Neural cell (in vitro differentiated cells): ENCODE results near the gene TIE1. TPM values are rescaled to one million over a fixed set of nuclear protein-coding genes. Genes with fewer than 3 reads are reported as not detected.

Experiments used
- H2AFZ ChIP-seq: fragments of 200-600, 300-800 bp; sonication (generic), shearing (Covaris generic); 2 replicates; pipeline ENCODE4 v1.6.0; 2014; ENCODE audit warnings: low read depth, mild to moderate bottlenecking, antibody characterized with exemption, low read length, moderate library complexity
- H3F3A ChIP-seq: fragments of 200-600 bp; shearing (Covaris generic); 2 replicates; pipeline ENCODE4 v1.6.1; 2016; ENCODE audit warnings: mild to moderate bottlenecking, moderate library complexity, mixed read lengths, antibody characterized with exemption, low read length; ENCODE audit not compliant: insufficient read depth, poor library complexity, severe bottlenecking
- H3K27ac ChIP-seq: fragments of 200-600, 300-800 bp; sonication (generic), shearing (Covaris generic); 2 replicates; pipeline ENCODE4 v1.5.1; 2014; ENCODE audit warnings: mild to moderate bottlenecking, low read length, moderate library complexity
- H3K27me3 ChIP-seq: fragments of 300-800, 200-600 bp; sonication (generic), shearing (Covaris generic); 2 replicates; pipeline ENCODE4 v1.6.0; 2014; ENCODE audit warnings: mild to moderate bottlenecking, low read depth, low read length, moderate library complexity; ENCODE audit not compliant: insufficient read depth
- H3K36me3 ChIP-seq: fragments of 300-800, 200-600 bp; sonication (generic), shearing (Covaris generic); 2 replicates; pipeline ENCODE4 v1.5.1; 2014; ENCODE audit warnings: mild to moderate bottlenecking, antibody characterized with exemption, low read length, moderate library complexity; ENCODE audit not compliant: insufficient read depth
- H3K4me2 ChIP-seq: fragments of 300-800, 200-600 bp; sonication (generic), shearing (Covaris generic); 2 replicates; pipeline ENCODE4 v1.6.0; 2014; ENCODE audit warnings: mild to moderate bottlenecking, low read length
- H3K4me3 ChIP-seq: fragments of 300-800, 200-600 bp; sonication (generic), shearing (Covaris generic); 2 replicates; pipeline ENCODE4 v1.5.1; 2014; ENCODE audit warnings: mild to moderate bottlenecking, low read length, moderate library complexity
- H3K79me2 ChIP-seq: fragments of 200-600 bp; shearing (Covaris generic); replicated peaks from 2 replicates; pipeline ENCODE4 v1.6.0; 2014; ENCODE audit warnings: mild to moderate bottlenecking, low read length, moderate library complexity; ENCODE audit not compliant: insufficient read depth
- H3K9ac ChIP-seq: fragments of 300-800, 200-600 bp; sonication (generic), shearing (Covaris generic); 2 replicates; pipeline ENCODE4 v1.6.1; 2016; ENCODE audit warnings: mild to moderate bottlenecking, low read length, mixed read lengths
- H3K9me2 ChIP-seq: fragments of 200-600 bp; shearing (Covaris generic); 2 replicates; pipeline ENCODE4 v1.6.1; 2016; ENCODE audit warnings: mild to moderate bottlenecking, low read length, mixed read lengths; ENCODE audit not compliant: insufficient read depth
- H3K9me3 ChIP-seq: fragments of 200-600, 300-800 bp; sonication (generic), shearing (Covaris generic); 2 replicates; pipeline ENCODE4 v1.6.1; 2016; ENCODE audit warnings: mild to moderate bottlenecking, mixed run types, low read length, moderate library complexity, mixed read lengths
- H4K20me1 ChIP-seq: fragments of 200-600 bp; shearing (Covaris generic); 2 replicates; pipeline ENCODE4 v1.6.1; 2016; ENCODE audit warnings: mild to moderate bottlenecking, mixed run types; ENCODE audit not compliant: insufficient read depth
- EP300 ChIP-seq: fragments of 450-650 bp; conservative IDR thresholded peaks from 2 replicates; pipeline ENCODE4 v1.6.1; 2014; ENCODE audit warnings: antibody characterized with exemption, mild to moderate bottlenecking, moderate library complexity; ENCODE audit not compliant: poor library complexity, severe bottlenecking
- EZH2 ChIP-seq: fragments of 200-600, 300-800 bp; shearing (Covaris generic), sonication (generic); IDR thresholded peaks from 2 replicates; pipeline ENCODE4 v1.6.1; 2014; ENCODE audit warnings: antibody characterized with exemption, low read length, borderline replicate concordance, mild to moderate bottlenecking; ENCODE audit not compliant: insufficient read depth, poor library complexity, severe bottlenecking
- MXI1 ChIP-seq: fragments of 450-650 bp; conservative IDR thresholded peaks from 2 replicates; pipeline ENCODE4 v1.6.1; 2014; ENCODE audit warnings: antibody characterized with exemption, mild to moderate bottlenecking; ENCODE audit not compliant: poor library complexity, severe bottlenecking
- POLR2AphosphoS5 ChIP-seq: IDR thresholded peaks from 2 replicates; pipeline ENCODE4 v1.6.1; 2012
- RAD21 ChIP-seq: fragments of 450-650 bp; conservative IDR thresholded peaks from 2 replicates; pipeline ENCODE4 v1.6.1; 2014; ENCODE audit warnings: antibody characterized with exemption, mild to moderate bottlenecking, moderate library complexity
- SMC3 ChIP-seq: fragments of 450-650 bp; conservative IDR thresholded peaks from 2 replicates; pipeline ENCODE4 v1.6.1; 2014; ENCODE audit warnings: antibody characterized with exemption, mild to moderate bottlenecking, moderate library complexity; ENCODE audit not compliant: poor library complexity
- TAF1 ChIP-seq: IDR thresholded peaks from 2 replicates; pipeline ENCODE4 v1.6.1; 2012; ENCODE audit warnings: low read depth
- polyA plus RNA-seq: library from polyadenylated mRNA; depleted of rRNA; stranded (reverse); fragments of >200 nt; gene quantifications from 2 replicates; pipeline ENCODE4 v1.2.3, GENCODE V29; 2014
- TF ChIP-seq, protein P1 (sequence below): IDR thresholded peaks from 2 replicates; pipeline ENCODE4 v1.6.1; 2012; ENCODE audit warnings: borderline replicate concordance
- TF ChIP-seq, protein P2 (sequence below): fragments of 450-650 bp; IDR thresholded peaks from 2 replicates; pipeline ENCODE4 v1.5.1; 2014; ENCODE audit warnings: antibody characterized with exemption, mild to moderate bottlenecking, moderate library complexity; ENCODE audit not compliant: poor library complexity, severe bottlenecking

The TIE1 gene
- polyA plus RNA-seq, 1 donor from 2014 or later: not detected

DNA sequence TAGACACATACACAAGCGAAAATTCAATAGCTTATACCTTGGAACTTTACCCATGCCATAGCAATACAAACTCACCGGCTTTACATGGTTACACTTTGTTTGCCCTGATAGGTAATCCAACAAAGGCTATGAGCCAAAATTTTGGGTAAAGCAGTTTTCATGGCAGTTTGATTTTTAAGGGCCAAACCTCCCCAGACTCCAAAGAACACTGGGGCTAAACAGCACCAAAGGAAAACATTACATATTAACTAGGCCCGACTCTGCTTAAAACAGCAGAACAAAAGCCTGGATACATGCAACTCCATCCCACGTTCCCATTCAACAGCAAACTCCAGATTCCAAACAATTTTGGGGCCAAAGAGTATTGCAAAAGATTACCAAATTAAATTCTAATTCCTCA lies 35.4 kb upstream of the TIE1 start:
- Histone ChIP-seq H4K20me1 (no peaks in the 10 kb centered on the region), H3K79me2 (no peaks in the 10 kb centered on the region), H3K9me2 (no peaks in the 10 kb centered on the region), H3K9me3 (no peaks in the 10 kb centered on the region), H2AFZ (no peak overlapping the region), H3K27ac (no peak overlapping the region), H3K27me3 (no peaks in the 10 kb centered on the region), H3K4me2 (no peak overlapping the region), H3K36me3 (no peaks in the 10 kb centered on the region), H3K9ac (no peak overlapping the region), H3F3A (no peaks in the 10 kb centered on the region), H3K4me3 (no peak overlapping the region)
- no peak for TF ChIP-seq TAF1
- TF ChIP-seq EP300: no peak
- TF ChIP-seq MXI1: no peak

DNA sequence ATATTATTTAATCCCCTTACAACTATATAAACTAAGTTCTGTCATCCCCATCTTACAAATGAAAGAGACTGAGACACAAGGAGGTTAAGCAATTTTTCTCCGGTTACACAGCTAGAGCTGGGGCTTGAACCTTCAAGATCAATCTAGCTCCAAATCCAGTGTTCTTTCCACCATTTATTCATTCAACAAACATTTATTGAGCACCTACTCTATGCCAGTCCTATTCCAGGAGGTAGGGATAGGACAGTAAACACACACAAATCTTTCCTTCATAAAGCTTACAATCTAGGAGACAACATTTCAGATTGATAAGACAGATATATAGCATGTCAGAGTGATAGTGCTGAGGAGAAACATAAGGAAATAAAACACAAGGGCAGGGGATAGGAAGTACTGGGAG lies 33.9 kb upstream of the TIE1 start:
- no peak overlapping the region for H3K4me3 ChIP-seq
- H3K4me2 ChIP-seq: no peak overlapping the region
- no peaks in the 10 kb centered on the region for H3K9me2 ChIP-seq
- no peaks in the 10 kb centered on the region for H3K36me3 ChIP-seq
- H3K79me2 ChIP-seq: no peaks in the 10 kb centered on the region
- no peaks in the 10 kb centered on the region for H4K20me1 ChIP-seq
- no peak overlapping the region for H3K27ac ChIP-seq
- no peaks in the 10 kb centered on the region for H3F3A ChIP-seq
- H3K9me3 ChIP-seq: no peaks in the 10 kb centered on the region
- no peak overlapping the region for H2AFZ ChIP-seq
- no peaks in the 10 kb centered on the region for H3K27me3 ChIP-seq
- TF ChIP-seq EZH2: no peak
- TF ChIP-seq, protein P1, sequence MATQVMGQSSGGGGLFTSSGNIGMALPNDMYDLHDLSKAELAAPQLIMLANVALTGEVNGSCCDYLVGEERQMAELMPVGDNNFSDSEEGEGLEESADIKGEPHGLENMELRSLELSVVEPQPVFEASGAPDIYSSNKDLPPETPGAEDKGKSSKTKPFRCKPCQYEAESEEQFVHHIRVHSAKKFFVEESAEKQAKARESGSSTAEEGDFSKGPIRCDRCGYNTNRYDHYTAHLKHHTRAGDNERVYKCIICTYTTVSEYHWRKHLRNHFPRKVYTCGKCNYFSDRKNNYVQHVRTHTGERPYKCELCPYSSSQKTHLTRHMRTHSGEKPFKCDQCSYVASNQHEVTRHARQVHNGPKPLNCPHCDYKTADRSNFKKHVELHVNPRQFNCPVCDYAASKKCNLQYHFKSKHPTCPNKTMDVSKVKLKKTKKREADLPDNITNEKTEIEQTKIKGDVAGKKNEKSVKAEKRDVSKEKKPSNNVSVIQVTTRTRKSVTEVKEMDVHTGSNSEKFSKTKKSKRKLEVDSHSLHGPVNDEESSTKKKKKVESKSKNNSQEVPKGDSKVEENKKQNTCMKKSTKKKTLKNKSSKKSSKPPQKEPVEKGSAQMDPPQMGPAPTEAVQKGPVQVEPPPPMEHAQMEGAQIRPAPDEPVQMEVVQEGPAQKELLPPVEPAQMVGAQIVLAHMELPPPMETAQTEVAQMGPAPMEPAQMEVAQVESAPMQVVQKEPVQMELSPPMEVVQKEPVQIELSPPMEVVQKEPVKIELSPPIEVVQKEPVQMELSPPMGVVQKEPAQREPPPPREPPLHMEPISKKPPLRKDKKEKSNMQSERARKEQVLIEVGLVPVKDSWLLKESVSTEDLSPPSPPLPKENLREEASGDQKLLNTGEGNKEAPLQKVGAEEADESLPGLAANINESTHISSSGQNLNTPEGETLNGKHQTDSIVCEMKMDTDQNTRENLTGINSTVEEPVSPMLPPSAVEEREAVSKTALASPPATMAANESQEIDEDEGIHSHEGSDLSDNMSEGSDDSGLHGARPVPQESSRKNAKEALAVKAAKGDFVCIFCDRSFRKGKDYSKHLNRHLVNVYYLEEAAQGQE: no peak
- TF ChIP-seq EP300: no peak
- TF ChIP-seq POLR2AphosphoS5: no peak
- TF ChIP-seq MXI1: no peak
- no peak for TF ChIP-seq RAD21
- TF ChIP-seq, protein P2, sequence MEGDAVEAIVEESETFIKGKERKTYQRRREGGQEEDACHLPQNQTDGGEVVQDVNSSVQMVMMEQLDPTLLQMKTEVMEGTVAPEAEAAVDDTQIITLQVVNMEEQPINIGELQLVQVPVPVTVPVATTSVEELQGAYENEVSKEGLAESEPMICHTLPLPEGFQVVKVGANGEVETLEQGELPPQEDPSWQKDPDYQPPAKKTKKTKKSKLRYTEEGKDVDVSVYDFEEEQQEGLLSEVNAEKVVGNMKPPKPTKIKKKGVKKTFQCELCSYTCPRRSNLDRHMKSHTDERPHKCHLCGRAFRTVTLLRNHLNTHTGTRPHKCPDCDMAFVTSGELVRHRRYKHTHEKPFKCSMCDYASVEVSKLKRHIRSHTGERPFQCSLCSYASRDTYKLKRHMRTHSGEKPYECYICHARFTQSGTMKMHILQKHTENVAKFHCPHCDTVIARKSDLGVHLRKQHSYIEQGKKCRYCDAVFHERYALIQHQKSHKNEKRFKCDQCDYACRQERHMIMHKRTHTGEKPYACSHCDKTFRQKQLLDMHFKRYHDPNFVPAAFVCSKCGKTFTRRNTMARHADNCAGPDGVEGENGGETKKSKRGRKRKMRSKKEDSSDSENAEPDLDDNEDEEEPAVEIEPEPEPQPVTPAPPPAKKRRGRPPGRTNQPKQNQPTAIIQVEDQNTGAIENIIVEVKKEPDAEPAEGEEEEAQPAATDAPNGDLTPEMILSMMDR: no peak
- no peak for TF ChIP-seq SMC3
- TF ChIP-seq TAF1: no peak
- no peak overlapping the region for H3K9ac ChIP-seq
